H1 (cell line): Measurements from ENCODE around the gene ENTPD6. TPM values are rescaled to one million over a fixed set of nuclear protein-coding genes. Genes with fewer than 3 reads are reported as not detected.

Experiments used
- CTCF ChIA-PET: fragments of 300-600 bp; sonication (Branson Sonifier 250); formaldehyde crosslinking; loops from one replicate; lab custom pipeline; 2021; ENCODE audit not compliant: partially characterized antibody; lab: Charles Lee
- POLR2A ChIA-PET: fragments of 300-600 bp; sonication (Branson Sonifier 250); formaldehyde crosslinking; loops from one replicate; lab custom pipeline; 2021; ENCODE audit warnings: inconsistent platforms; ENCODE audit not compliant: partially characterized antibody; lab: Charles Lee
- DNase-seq, 2 experiments: peaks; one replicate each; pipeline versions ENCODE4 v3.0.0 to v3.0.0-alpha.2; 2010 to 2022; ENCODE audit warnings: low spot score in 2 of 2, low read depth in 1 of 2, mixed read lengths in 1 of 2
- FAIRE-seq: peaks from 2 replicates; lab custom pipeline; 2011; peaks lifted over from hg19 to GRCh38; lab: Jason Lieb, UNC
- H2AFZ ChIP-seq: 2 replicates; pipeline ENCODE4 v1.8.1; 2012; ENCODE audit warnings: low read length, inconsistent platforms
- H2AK5ac ChIP-seq: 2 replicates; pipeline ENCODE4 v1.6.1; 2013; ENCODE audit warnings: low read depth, low read length
- H2BK120ac ChIP-seq: replicated peaks from 2 replicates; pipeline ENCODE3; 2013; ENCODE audit warnings: low read depth, low read length, inconsistent platforms
- H2BK12ac ChIP-seq: 2 replicates; pipeline ENCODE4 v1.6.1; 2013; ENCODE audit warnings: low read depth, low read length
- H2BK15ac ChIP-seq: 2 replicates; pipeline ENCODE4 v1.6.1; 2013; ENCODE audit warnings: low read length
- H2BK20ac ChIP-seq: 2 replicates; pipeline ENCODE4 v1.6.1; 2013; ENCODE audit warnings: low read length
- H2BK5ac ChIP-seq: 2 replicates; pipeline ENCODE4 v1.6.1; 2013; ENCODE audit warnings: low read depth, low read length
- H3K14ac ChIP-seq: 2 replicates; pipeline ENCODE4 v1.6.1; 2013; ENCODE audit warnings: inconsistent platforms; ENCODE audit not compliant: insufficient read length
- H3K18ac ChIP-seq: 2 replicates; pipeline ENCODE4 v1.6.1; 2013; ENCODE audit warnings: low read length; ENCODE audit errors: extremely low read depth
- H3K23ac ChIP-seq: 2 replicates; pipeline ENCODE4 v1.6.1; 2013; ENCODE audit warnings: inconsistent platforms; ENCODE audit not compliant: insufficient read length
- H3K23me2 ChIP-seq: 2 replicates; pipeline ENCODE4 v1.6.1; 2013; ENCODE audit warnings: low read depth, low read length
- H3K27ac ChIP-seq: 2 replicates; pipeline ENCODE4 v1.6.1; 2011; ENCODE audit warnings: low read depth, low read length, inconsistent platforms
- H3K27me3 ChIP-seq, 4 experiments: replicated peaks in 1 of 4; 1 replicate in 1 of 4; 2 replicates in 3 of 4; pipeline versions ENCODE4 v1.6.1 to v1.8.1; 2011 to 2013; ENCODE audit warnings: low read length in 3 of 4, mild to moderate bottlenecking in 3 of 4, inconsistent platforms in 2 of 4, mixed read lengths in 2 of 4, moderate library complexity in 1 of 4; ENCODE audit not compliant: control insufficient read depth in 3 of 4, insufficient read depth in 3 of 4; ENCODE audit errors: extremely low read depth in 1 of 4
- H3K36me3 ChIP-seq, 4 experiments: 2 replicates each; pipeline versions ENCODE4 v1.6.1 to v1.8.1; 2011 to 2013; ENCODE audit warnings: mild to moderate bottlenecking in 4 of 4, low read length in 3 of 4, moderate library complexity in 2 of 4, control low read depth in 1 of 4, inconsistent platforms in 1 of 4; ENCODE audit not compliant: insufficient read depth in 4 of 4, control insufficient read depth in 2 of 4
- H3K4ac ChIP-seq: replicated peaks from 2 replicates; pipeline ENCODE3; 2013; ENCODE audit warnings: low read length, low read depth, mixed read lengths, inconsistent platforms; ENCODE audit not compliant: insufficient read length
- H3K4me1 ChIP-seq, 4 experiments: replicated peaks in 1 of 4; 1 replicate in 1 of 4; 2 replicates in 3 of 4; pipeline versions ENCODE4 v1.6.1 to v1.8.1; 2011 to 2013; ENCODE audit warnings: low read length in 3 of 4, inconsistent platforms in 2 of 4, mixed read lengths in 1 of 4; ENCODE audit not compliant: insufficient read depth in 4 of 4, control insufficient read depth in 3 of 4
- H3K4me2 ChIP-seq, 2 experiments: 2 replicates each; pipeline versions ENCODE4 v1.6.1 to v1.8.1; 2011 to 2013; ENCODE audit warnings: low read depth in 2 of 2, low read length in 2 of 2, control low read depth in 1 of 2, inconsistent platforms in 1 of 2, mild to moderate bottlenecking in 1 of 2; ENCODE audit not compliant: insufficient read depth in 1 of 2
- H3K4me3 ChIP-seq, 4 experiments: fragments of 200-600, 300-600 bp in 1 of 4; sonication (generic), shearing (Covaris generic), sonication (Bioruptor Twin) in 1 of 4; 2 replicates each; pipeline versions ENCODE4 v1.5.1 to v1.8.1; 2011 to 2016; ENCODE audit warnings: low read length in 4 of 4, low read depth in 3 of 4, control low read depth in 2 of 4, inconsistent platforms in 2 of 4, mild to moderate bottlenecking in 2 of 4, mixed read lengths in 1 of 4, moderate library complexity in 1 of 4; ENCODE audit not compliant: insufficient read depth in 2 of 4; ENCODE audit errors: extremely low read depth in 1 of 4
- H3K56ac ChIP-seq: replicated peaks from 2 replicates; pipeline ENCODE3; 2013; ENCODE audit warnings: low read depth, mild to moderate bottlenecking, mixed read lengths, low read length, inconsistent platforms; ENCODE audit not compliant: insufficient read length
- H3K79me1 ChIP-seq: 2 replicates; pipeline ENCODE4 v1.6.1; 2013; ENCODE audit warnings: low read depth, low read length, control low read depth
- H3K79me2 ChIP-seq, 2 experiments: 2 replicates each; pipeline versions ENCODE4 v1.6.1 to v1.8.1; 2012 to 2013; ENCODE audit warnings: low read length in 2 of 2, mild to moderate bottlenecking in 2 of 2, inconsistent platforms in 1 of 2; ENCODE audit not compliant: insufficient read depth in 2 of 2, control insufficient read depth in 1 of 2
- H3K9ac ChIP-seq, 4 experiments: replicated peaks in 1 of 4; 1 replicate in 1 of 4; 2 replicates in 3 of 4; pipeline versions ENCODE4 v1.6.1 to v1.8.1; 2011 to 2013; ENCODE audit warnings: low read depth in 3 of 4, low read length in 3 of 4, control low read depth in 2 of 4, mild to moderate bottlenecking in 2 of 4, moderate library complexity in 2 of 4, inconsistent platforms in 1 of 4; ENCODE audit errors: extremely low read depth in 1 of 4
- H3K9me3 ChIP-seq, 2 experiments: 2 replicates each; pipeline versions ENCODE4 v1.6.1 to v1.8.1; 2012 to 2013; ENCODE audit warnings: mild to moderate bottlenecking in 2 of 2, moderate library complexity in 2 of 2, control low read depth in 1 of 2, inconsistent platforms in 1 of 2, low read depth in 1 of 2, low read length in 1 of 2, mixed read lengths in 1 of 2; ENCODE audit not compliant: insufficient read depth in 2 of 2
- H4K20me1 ChIP-seq, 2 experiments: replicated peaks in 1 of 2; 2 replicates each; pipeline versions ENCODE3 to v1.8.1; 2011 to 2013; ENCODE audit warnings: inconsistent platforms in 2 of 2, low read length in 2 of 2, mild to moderate bottlenecking in 1 of 2; ENCODE audit not compliant: insufficient read depth in 2 of 2, control insufficient read depth in 1 of 2
- H4K5ac ChIP-seq: 2 replicates; pipeline ENCODE4 v1.6.1; 2013; ENCODE audit warnings: low read length, low read depth, mixed read lengths, inconsistent platforms; ENCODE audit not compliant: insufficient read length
- H4K8ac ChIP-seq: 2 replicates; pipeline ENCODE4 v1.8.0; 2013; ENCODE audit warnings: mild to moderate bottlenecking, moderate library complexity, low read length, inconsistent platforms; ENCODE audit not compliant: insufficient read depth; ENCODE audit errors: extremely low read depth
- H4K91ac ChIP-seq: replicated peaks from 2 replicates; pipeline ENCODE3; 2013; ENCODE audit warnings: low read length, mixed read lengths, inconsistent platforms; ENCODE audit not compliant: insufficient read length
- CBX8 ChIP-seq: fragments of 300-800, 300-1000 bp; sonication (generic); IDR thresholded peaks from 2 replicates; pipeline ENCODE4 v1.7.1; 2016; ENCODE audit warnings: low read depth, low read length, borderline replicate concordance
- EZH2 ChIP-seq: fragments of 200-600 bp; sonication (generic); IDR thresholded peaks from 2 replicates; pipeline ENCODE4 v1.7.1; 2012; ENCODE audit warnings: low read depth, mild to moderate bottlenecking, moderate library complexity, low read length, inconsistent platforms; ENCODE audit not compliant: severe bottlenecking
- GTF2F1 ChIP-seq: IDR thresholded peaks from 2 replicates; pipeline ENCODE4 v1.6.1; 2012; ENCODE audit warnings: low read depth, low read length, improper control_type of control experiment, borderline replicate concordance
- JUN ChIP-seq: IDR thresholded peaks from 2 replicates; pipeline ENCODE4 v1.6.1; 2011; ENCODE audit warnings: low read depth, mild to moderate bottlenecking, improper control_type of control experiment, low read length
- KDM1A ChIP-seq: fragments of 200-600, 300-600 bp; sonication (generic); IDR thresholded peaks from 2 replicates; pipeline ENCODE4 v1.7.1; 2016; ENCODE audit warnings: mild to moderate bottlenecking, low read length, borderline replicate concordance
- SUZ12 ChIP-seq: fragments of 200-600 bp; sonication (generic); IDR thresholded peaks from 2 replicates; pipeline ENCODE4 v1.6.1; 2012; ENCODE audit warnings: mild to moderate bottlenecking, inconsistent platforms, low read length, moderate library complexity, mixed read lengths
- TBP ChIP-seq: IDR thresholded peaks from 2 replicates; pipeline ENCODE4 v1.6.1; 2011; ENCODE audit warnings: low read depth, low read length, improper control_type of control experiment
- YY1 ChIP-seq: IDR thresholded peaks from 2 replicates; pipeline ENCODE4 v1.6.1; 2011; ENCODE audit warnings: low read depth, mild to moderate bottlenecking, low read length
- WGBS, 2 experiments: shearing (Covaris generic) in 1 of 2; methylation state at CpG; one replicate each; pipeline versions ENCODE4 v1.1.6 to v1.1.7; 2013 to 2015; ENCODE audit warnings: low lambda C conversion rate in 2 of 2, mixed read lengths in 2 of 2, inconsistent platforms in 1 of 2, low coverage in 1 of 2, missing lambda C conversion rate in 1 of 2; ENCODE audit not compliant: insufficient replicate concordance in 2 of 2, insufficient coverage in 1 of 2, insufficient read length in 1 of 2; ENCODE audit errors: extremely low coverage in 1 of 2, missing lambda C conversion rate in 1 of 2; 5-methylcytosine and 5-hydroxymethylcytosine counted together
- polyA plus RNA-seq, 7 experiments: library from polyadenylated mRNA; depleted of rRNA in 3 of 7; stranded (reverse) in 5 of 7; unstranded in 2 of 7; fragments of >200 nt in 5 of 7; fragments of 200-250 nt in 2 of 7; gene quantifications; 1 replicate in 5 of 7; 2 replicates in 1 of 7; 4 replicates in 1 of 7; pipeline versions ENCODE4 v1.2.1 to v1.2.3, GENCODE V29; 2011 to 2013; ENCODE audit warnings: missing spikeins in 2 of 7, mixed read lengths in 2 of 7
- total RNA-seq: library from RNA; stranded (reverse); fragmentation: NEBNext Ultra II Directional; extraction: Animal tissue kit (Norgen Biotek cat#: 25700); gene quantifications from 2 replicates; pipeline ENCODE4 v1.2.1, GENCODE V29; 2021

ENTPD6 gene
- total and polyA plus RNA-seq, 2 of the 8 experiments (the other 6 are each of a cell fraction or from before 2014, with no cell fraction given): 47.8 to 57.3 TPM

- H3K23me2 ChIP-seq: peaks cover 12% of the 10 kb centered on the region; the same call in 1 of the 2 replicates
- H2BK5ac ChIP-seq: no peak overlapping the region
- TF ChIP-seq TBP (no peak), GTF2F1 (no peak), SUZ12 (no peak), CBX8 (no peak), EZH2 (no peak), JUN (no peak), YY1 (no peak), KDM1A (no peak)
- H2BK120ac ChIP-seq: no peak overlapping the region
- H3K4ac ChIP-seq: no peak overlapping the region
- H2AFZ ChIP-seq: no peak overlapping the region
- no peak overlapping the region for H3K4me3 ChIP-seq
- H3K56ac ChIP-seq: no peak overlapping the region
- peak overlapping the region in 1 of 2 experiments; percentile 100; a peak in 1 of 4 replicates for H3K4me2 ChIP-seq
- H3K9ac ChIP-seq: no peak overlapping the region
- H4K8ac ChIP-seq: peak overlapping the region; percentile 7; the same call in 1 of the 2 replicates
- H3K27me3 ChIP-seq: peaks cover 0 to 6% (median under 1%) of the 10 kb centered on the region in 4 experiments; a peak in 3 of 7 replicates
- H3K9me3 ChIP-seq: no peaks in the 10 kb centered on the region
- peaks cover 6% of the 10 kb centered on the region for H3K79me1 ChIP-seq
- no peaks in the 10 kb centered on the region for H3K36me3 ChIP-seq
- no peak overlapping the region for H3K27ac ChIP-seq
- no peak overlapping the region for H4K5ac ChIP-seq
- no peak overlapping the region for H2AK5ac ChIP-seq
- peaks cover 4 to 12% (median 10%) of the 10 kb centered on the region in 4 experiments for H3K4me1 ChIP-seq
- no peak overlapping the region for H2BK15ac ChIP-seq
- ChIA-PET CTCF (interaction anchor here (1.2 to 2.2 kb wide), 6 partner anchors 9 to 200 kb away, joined by 3 to 5 read pairs (median 4); no protein-coding TSS in a partner anchor), POLR2A (interaction anchor here (1.3 kb wide), 1 partner anchor 116 kb away, joined by 3 read pairs; no protein-coding TSS in a partner anchor)
- no peaks in the 10 kb centered on the region; a peak in 1 of 4 replicates for H3K79me2 ChIP-seq
- peaks cover under 1 to 10% of the 10 kb centered on the region in 2 experiments for H4K20me1 ChIP-seq
- FAIRE-seq (no peak), DNase-seq (no peak)
- no peak overlapping the region for H2BK20ac ChIP-seq
- H3K14ac ChIP-seq: no peak overlapping the region
- H3K18ac ChIP-seq: no peak overlapping the region
- H3K23ac ChIP-seq: no peak overlapping the region
- H4K91ac ChIP-seq: no peak overlapping the region
- H2BK12ac ChIP-seq: no peak overlapping the region
- 94% methylated on average over 18 of the region's 18 CpGs; no CpG with 5 or more reads in 1 of the 2 experiments for WGBS, 2 experiments
These were observed 1.1 kb upstream of the ENTPD6 start for GRCh38 chr20:25194333-25194972.
